Mucosa of descending colon (tissue), 3 donors: ENCODE measurements around the gene PAFAH2. TPM values are rescaled to one million over a fixed set of nuclear protein-coding genes. Genes with fewer than 3 reads are reported as not detected.
A peak's percentile ranks its signal among the peaks of the same experiment; 100 is the strongest.

Experiments
- ATAC-seq: fragments of 200-7000 bp; cut with Tn5 transposase; one replicate; pipeline ENCODE4 v1.9.1; 2020; ENCODE audit warnings: mild to moderate bottlenecking, moderate library complexity
- DNase-seq, 3 donors: peaks; one replicate each; pipeline ENCODE4 v3.0.0-alpha.2; 2020
- H3K36me3 ChIP-seq: fragments of 200-600 bp; one replicate; pipeline ENCODE4 v1.8.0; 2021; ENCODE audit warnings: low read depth, mild to moderate bottlenecking
- H3K4me1 ChIP-seq: fragments of 200-600 bp; one replicate; pipeline ENCODE4 v1.8.0; 2021; ENCODE audit warnings: low read depth, mild to moderate bottlenecking
- H3K4me3 ChIP-seq: fragments of 200-600 bp; one replicate; pipeline ENCODE4 v1.8.0; 2021; ENCODE audit warnings: mild to moderate bottlenecking
- H3K9me3 ChIP-seq: fragments of 200-600 bp; one replicate; pipeline ENCODE4 v1.8.0; 2021; ENCODE audit warnings: mild to moderate bottlenecking
- intact Hi-C, 2 donors: fragments of 100-400 bp; cut with DNase I in 1 of 2; cut with micrococcal nuclease in 1 of 2; formaldehyde crosslinking; loops; one replicate each; pipeline versions ENCODE4 v1.11.0 to v1.11.1; 2022; cut with DNase I, micrococcal nuclease
- total RNA-seq, 3 donors: library from RNA; stranded (reverse); fragmentation: NEBNext Ultra II Directional in 2 of 3; extraction: Animal tissue kit (Norgen Biotek cat#: 25700) in 2 of 3; gene quantifications; one replicate each; pipeline versions ENCODE4 v1.2.1 to v1.2.4, GENCODE V29; 2021 to 2023
- TF ChIP-seq, protein P1 (sequence below): fragments of 200-600 bp; IDR thresholded peaks from one replicate; pipeline ENCODE4 v1.8.0; 2022; ENCODE audit warnings: antibody characterized with exemption, mild to moderate bottlenecking
- donor health status: DM: no; HTN: no; CAD: no; lungs with moderate emphysema.
- donor health status: DM: no; HTN: no; CAD: no.
- donor health status: DM: no; HTN: yes; CAD: no.

Gene PAFAH2
- total RNA-seq, 3 donors from 2014 or later: 25.8 to 51.8 (median 38.0) TPM

DNA sequence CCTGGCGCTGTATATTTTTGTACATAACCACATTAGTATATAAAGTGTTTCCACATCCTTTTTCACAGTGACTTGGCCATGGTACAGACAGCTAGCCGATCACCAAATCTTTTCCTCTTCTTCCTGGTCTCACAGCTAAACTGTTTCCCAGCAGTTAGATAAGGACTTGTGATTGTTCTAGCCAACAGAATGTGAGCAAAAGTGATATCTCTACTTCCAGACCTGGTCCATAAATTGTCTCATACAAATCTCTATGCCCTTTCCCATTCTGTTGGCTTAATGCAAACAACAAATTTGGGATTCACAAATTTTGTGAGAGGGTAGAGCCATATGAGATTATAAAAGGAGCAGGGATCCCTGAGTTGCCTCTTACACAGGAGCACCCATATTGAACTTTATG is 19.5 kb downstream of the PAFAH2 start:
- ATAC-seq: no peak
- DNase-seq: no peak
- Histone ChIP-seq H3K36me3 (no peaks in the 10 kb centered on the region), H3K9me3 (no peaks in the 10 kb centered on the region), H3K4me1 (no peaks in the 10 kb centered on the region), H3K4me3 (no peak overlapping the region)
- TF ChIP-seq, protein P1, sequence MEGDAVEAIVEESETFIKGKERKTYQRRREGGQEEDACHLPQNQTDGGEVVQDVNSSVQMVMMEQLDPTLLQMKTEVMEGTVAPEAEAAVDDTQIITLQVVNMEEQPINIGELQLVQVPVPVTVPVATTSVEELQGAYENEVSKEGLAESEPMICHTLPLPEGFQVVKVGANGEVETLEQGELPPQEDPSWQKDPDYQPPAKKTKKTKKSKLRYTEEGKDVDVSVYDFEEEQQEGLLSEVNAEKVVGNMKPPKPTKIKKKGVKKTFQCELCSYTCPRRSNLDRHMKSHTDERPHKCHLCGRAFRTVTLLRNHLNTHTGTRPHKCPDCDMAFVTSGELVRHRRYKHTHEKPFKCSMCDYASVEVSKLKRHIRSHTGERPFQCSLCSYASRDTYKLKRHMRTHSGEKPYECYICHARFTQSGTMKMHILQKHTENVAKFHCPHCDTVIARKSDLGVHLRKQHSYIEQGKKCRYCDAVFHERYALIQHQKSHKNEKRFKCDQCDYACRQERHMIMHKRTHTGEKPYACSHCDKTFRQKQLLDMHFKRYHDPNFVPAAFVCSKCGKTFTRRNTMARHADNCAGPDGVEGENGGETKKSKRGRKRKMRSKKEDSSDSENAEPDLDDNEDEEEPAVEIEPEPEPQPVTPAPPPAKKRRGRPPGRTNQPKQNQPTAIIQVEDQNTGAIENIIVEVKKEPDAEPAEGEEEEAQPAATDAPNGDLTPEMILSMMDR: no peak
- intact Hi-C loops: no loop called here

DNA sequence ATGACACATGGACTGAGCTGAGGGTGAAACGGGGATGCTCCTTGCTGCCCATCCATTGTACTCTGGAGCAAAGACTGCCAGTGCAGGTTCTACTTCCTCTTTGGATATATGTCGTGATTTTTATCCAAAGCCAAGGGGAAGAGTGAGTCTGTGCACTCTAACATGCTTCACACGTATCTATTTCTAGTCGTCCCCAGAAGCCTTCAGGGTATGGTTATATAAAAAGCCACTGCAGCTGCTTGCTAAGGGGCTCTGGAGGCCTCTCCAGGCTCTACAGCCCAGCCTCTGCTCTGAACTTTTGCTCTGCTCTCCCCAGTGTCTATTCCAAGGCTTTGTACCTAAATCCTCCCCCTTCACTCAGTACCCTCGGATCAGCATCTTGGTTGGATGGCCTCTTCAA is 20.1 kb downstream of the PAFAH2 start:
- no peak overlapping the region for H3K4me3 ChIP-seq
- no peaks in the 10 kb centered on the region for H3K4me1 ChIP-seq
- intact Hi-C loops: no loop called here
- no peaks in the 10 kb centered on the region for H3K36me3 ChIP-seq
- no peaks in the 10 kb centered on the region for H3K9me3 ChIP-seq
- TF ChIP-seq, protein P1: no peak
- ATAC-seq (no peak), DNase-seq (no peak)

DNA sequence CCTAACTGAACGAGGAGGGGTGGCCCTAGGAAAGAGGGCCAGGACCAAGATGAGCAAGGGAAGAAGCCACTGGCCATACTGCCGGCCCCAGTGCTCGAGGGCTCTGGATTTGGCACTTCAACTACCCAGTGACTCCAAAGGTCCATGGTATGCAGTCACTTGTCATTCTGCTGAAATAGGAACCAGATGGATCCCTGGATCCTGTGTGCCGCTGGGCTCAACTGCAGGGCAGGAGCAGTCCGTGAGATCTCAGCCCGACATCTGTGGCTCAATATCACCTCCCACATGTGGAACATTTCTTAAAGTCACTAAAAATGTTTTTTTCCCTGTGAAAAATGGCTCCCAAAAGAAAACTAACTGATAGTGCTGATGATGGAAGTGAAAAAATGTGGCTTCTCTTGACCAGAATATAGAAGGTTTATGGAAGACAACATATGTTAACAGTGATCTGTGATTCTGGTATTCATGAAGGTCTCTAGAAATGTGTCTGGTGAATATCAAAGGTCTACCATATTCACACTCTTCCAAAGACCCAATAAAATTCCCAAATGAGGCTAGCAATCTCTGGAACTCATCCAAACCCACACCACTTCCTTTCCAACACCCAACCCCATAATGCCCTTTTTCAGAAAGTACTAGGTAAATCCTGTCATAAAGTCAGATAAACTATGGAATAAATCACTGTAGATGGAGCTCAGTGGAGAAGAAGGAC is 24.1 kb downstream of the PAFAH2 start:
- no peaks in the 10 kb centered on the region for H3K36me3 ChIP-seq
- TF ChIP-seq, protein P1: no peak
- no peak for DNase-seq
- intact Hi-C loops: no loop called here
- ATAC-seq: no peak
- no peak overlapping the region for H3K4me3 ChIP-seq
- no peaks in the 10 kb centered on the region for H3K4me1 ChIP-seq
- H3K9me3 ChIP-seq: no peaks in the 10 kb centered on the region

- no peak overlapping the region for H3K4me3 ChIP-seq
- no peak for DNase-seq
- ATAC-seq: no peak
- H3K9me3 ChIP-seq: no peaks in the 10 kb centered on the region
- H3K36me3 ChIP-seq: no peaks in the 10 kb centered on the region
- TF ChIP-seq, protein P1: no peak
- intact Hi-C loops: no loop called here
- H3K4me1 ChIP-seq: no peaks in the 10 kb centered on the region
Measured at GRCh38 chr1:25971811-25972180, 26.1 kb downstream of the PAFAH2 start.

- no peaks in the 10 kb centered on the region for H3K36me3 ChIP-seq
- no peaks in the 10 kb centered on the region for H3K9me3 ChIP-seq
- DNase-seq (no peak), ATAC-seq (peak; percentile 62)
- intact Hi-C loops: no loop called here
- no peaks in the 10 kb centered on the region for H3K4me1 ChIP-seq
- TF ChIP-seq, protein P1: no peak
- no peak overlapping the region for H3K4me3 ChIP-seq
Measured at GRCh38 chr1:25971066-25971810, 26.6 kb downstream of the PAFAH2 start.
